ENCODE data around the gene PFKFB2.

- TF ChIP-seq POLR2A (IDR thresholded peaks at IDR 0.05) (no peak), POLR2AphosphoS5 (IDR thresholded peaks at IDR 0.05) (peak; percentile 68), CTCF (IDR thresholded peaks at IDR 0.05) (peak; percentile 36 to 90 (median 86))
Measured at GRCh38 chr1:207077470-207078377, 24.6 kb downstream of the PFKFB2 start.
